Naive thymus-derived CD8-positive, alpha-beta T cell (primary cell): ENCODE measurements around the gene RAD51B. TPM values are rescaled to one million over a fixed set of nuclear protein-coding genes. Genes with fewer than 3 reads are reported as not detected.
A peak's percentile ranks its signal among the peaks of the same experiment; 100 is the strongest.

Source experiments
- ATAC-seq, 2 donors: fragments of 150-1000 bp; cut with Tn5 transposase in 1 of 2; sonication (Bioruptor Pico), chemical (Tn5 transposase) in 1 of 2; 1 replicate in 1 of 2; 2 replicates in 1 of 2; pipeline ENCODE4 v1.10.0; 2021; ENCODE audit warnings: mild to moderate bottlenecking in 2 of 2, moderate library complexity in 2 of 2
- POLR2A ChIA-PET: fragments of 350-600 bp; sonication (Branson Sonifier 250); formaldehyde crosslinking; loops from one replicate; lab custom pipeline; 2021; ENCODE audit warnings: antibody characterized with exemption; lab: Charles Lee
- DNase-seq, 10 donors: peaks; one replicate each; pipeline versions ENCODE4 v3.0.0 to v3.0.0-alpha.2; 2020 to 2022
- H3K27ac Mint-ChIP-seq, 10 donors: one replicate each; pipeline ENCODE4 v1.8.0; 2020 to 2022; ENCODE audit warnings: mild to moderate bottlenecking in 10 of 10, mixed read lengths in 10 of 10, moderate library complexity in 4 of 10, inconsistent platforms in 1 of 10
- H3K27me3 Mint-ChIP-seq, 5 donors: one replicate each; pipeline ENCODE4 v1.8.0; 2021 to 2022; ENCODE audit warnings: mixed read lengths in 5 of 5
- H3K36me3 Mint-ChIP-seq, 3 donors: one replicate each; pipeline ENCODE4 v1.8.0; 2020 to 2022; ENCODE audit warnings: mixed read lengths in 3 of 3, mild to moderate bottlenecking in 2 of 3, inconsistent platforms in 1 of 3
- H3K4me1 Mint-ChIP-seq, 4 donors: one replicate each; pipeline ENCODE4 v1.8.0; 2021 to 2022; ENCODE audit warnings: mixed read lengths in 4 of 4
- H3K4me3 Mint-ChIP-seq, 10 donors: one replicate each; pipeline ENCODE4 v1.8.0; 2020 to 2022; ENCODE audit warnings: mild to moderate bottlenecking in 10 of 10, mixed read lengths in 10 of 10, moderate library complexity in 6 of 10, inconsistent platforms in 1 of 10
- H3K9me3 Mint-ChIP-seq, 9 donors: one replicate each; pipeline ENCODE4 v1.8.0; 2020 to 2022; ENCODE audit warnings: mixed read lengths in 9 of 9, mild to moderate bottlenecking in 3 of 9, inconsistent platforms in 1 of 9, moderate library complexity in 1 of 9
- polyA plus RNA-seq, 3 donors: library from polyadenylated mRNA; unstranded; fragments of 300-500 nt; fragmentation: Illumina TruSeq; gene quantifications; one replicate each; pipeline ENCODE4 v1.2.3, GENCODE V29; 2021
- total RNA-seq, 8 experiments: library from RNA in 2 of 8; stranded (reverse) in 2 of 8; gene quantifications; one replicate each; pipeline ENCODE4 v1.2.3 and lab custom pipeline; 2021 to 2026

Gene RAD51B
- total and polyA plus RNA-seq, 5 experiments from 2014 or later: 15.1 to 30.0 (median 26.4) TPM

- H3K27ac Mint-ChIP-seq: peak overlapping the region in 5 of 10 donors; percentile 7 to 89 (median 60)
Observed at GRCh38 chr14:68704736-68705720, 885.4 kb downstream of the RAD51B start.

GRCh38 chr14:68705741-68706283 lies 886.2 kb downstream of the RAD51B start:
- Mint-ChIP-seq H3K4me1 (peaks cover 0 to 6% (median 3%) of the 10 kb centered on the region in 4 donors), H3K9me3 (peaks cover 0 to 4% (median 0%) of the 10 kb centered on the region in 9 donors), H3K4me3 (no peak overlapping the region), H3K27me3 (no peaks in the 10 kb centered on the region), H3K36me3 (peaks cover 0 to 6% (median 0%) of the 10 kb centered on the region in 3 donors), H3K27ac (peak overlapping the region in 1 of 10 donors; percentile 48)
- DNase-seq (peak in 1 of 10 donors; percentile 28), ATAC-seq (no peak)
- POLR2A ChIA-PET: no interaction called here

More at GRCh38 chr14:68704736-68705720, 885.4 kb downstream of the RAD51B start:
- peaks cover 0 to 8% (median 0%) of the 10 kb centered on the region in 3 donors for H3K36me3 Mint-ChIP-seq
- POLR2A ChIA-PET: no interaction called here
- H3K27me3 Mint-ChIP-seq: no peaks in the 10 kb centered on the region
- peaks cover 0 to 6% (median 0%) of the 10 kb centered on the region in 4 donors for H3K4me1 Mint-ChIP-seq
- peaks cover 0 to 6% (median 0%) of the 10 kb centered on the region in 9 donors for H3K9me3 Mint-ChIP-seq
- no peak for DNase-seq
- no peak overlapping the region for H3K4me3 Mint-ChIP-seq
- no peak for ATAC-seq

GRCh38 chr14:68707482-68707881 lies 887.9 kb downstream of the RAD51B start:
- ATAC-seq: no peak
- Mint-ChIP-seq H3K27me3 (no peaks in the 10 kb centered on the region), H3K9me3 (no peaks in the 10 kb centered on the region), H3K27ac (peak overlapping the region in 1 of 10 donors; percentile 84), H3K36me3 (no peaks in the 10 kb centered on the region), H3K4me3 (no peak overlapping the region), H3K4me1 (peaks cover 16 to 21% (median 18%) of the 10 kb centered on the region in 4 donors)
- no peak for DNase-seq
- POLR2A ChIA-PET: no interaction called here

- POLR2A ChIA-PET: interaction anchor here (1.5 kb wide), 1 partner anchor 26 kb away, joined by 4 read pairs; no protein-coding TSS in a partner anchor
- no peaks in the 10 kb centered on the region for H3K27me3 Mint-ChIP-seq
- no peak for DNase-seq
- no peaks in the 10 kb centered on the region for H3K9me3 Mint-ChIP-seq
- H3K4me3 Mint-ChIP-seq: no peak overlapping the region
- ATAC-seq: no peak
- H3K27ac Mint-ChIP-seq: peak overlapping the region in 1 of 10 donors; percentile 16
- H3K36me3 Mint-ChIP-seq: no peaks in the 10 kb centered on the region
- peaks cover 25 to 29% (median 26%) of the 10 kb centered on the region in 4 donors for H3K4me1 Mint-ChIP-seq
Observed at GRCh38 chr14:68708343-68708742, 888.8 kb downstream of the RAD51B start.

GRCh38 chr14:68709007-68709406 lies 889.4 kb downstream of the RAD51B start:
- ATAC-seq (no peak), DNase-seq (no peak)
- Mint-ChIP-seq H3K4me1 (peaks cover 28 to 35% (median 29%) of the 10 kb centered on the region in 4 donors), H3K27ac (no peak overlapping the region), H3K9me3 (no peaks in the 10 kb centered on the region), H3K36me3 (no peaks in the 10 kb centered on the region), H3K4me3 (no peak overlapping the region), H3K27me3 (no peaks in the 10 kb centered on the region)
- POLR2A ChIA-PET: interaction anchor here (1.5 kb wide), 1 partner anchor 26 kb away, joined by 4 read pairs; no protein-coding TSS in a partner anchor

GRCh38 chr14:68710776-68711175 lies 891.2 kb downstream of the RAD51B start:
- Mint-ChIP-seq H3K9me3 (no peaks in the 10 kb centered on the region), H3K27me3 (no peaks in the 10 kb centered on the region), H3K36me3 (no peaks in the 10 kb centered on the region), H3K4me1 (peaks cover 30 to 46% (median 34%) of the 10 kb centered on the region in 4 donors), H3K27ac (peak overlapping the region in 3 of 10 donors; percentile 44 to 80 (median 44)), H3K4me3 (no peak overlapping the region)
- DNase-seq: no peak
- ATAC-seq: no peak
- POLR2A ChIA-PET: no interaction called here

GRCh38 chr14:68711561-68712309 lies 892.2 kb downstream of the RAD51B start:
- Mint-ChIP-seq H3K27me3 (no peaks in the 10 kb centered on the region), H3K4me1 (peaks cover 30 to 48% (median 34%) of the 10 kb centered on the region in 4 donors), H3K36me3 (no peaks in the 10 kb centered on the region), H3K4me3 (peak overlapping the region in 8 of 10 donors; percentile 2 to 33 (median 27)), H3K27ac (peak overlapping the region in 9 of 10 donors; percentile 44 to 87 (median 78)), H3K9me3 (no peaks in the 10 kb centered on the region)
- POLR2A ChIA-PET: interaction anchor here (0.8 to 1.1 kb wide), 3 partner anchors 9 to 84 kb away, joined by 3 to 4 read pairs (median 4); no protein-coding TSS in a partner anchor
- ATAC-seq: peak; percentile 39 to 56
- peak in 2 of 10 donors; percentile 9 to 12 for DNase-seq

- DNase-seq (no peak), ATAC-seq (no peak)
- Mint-ChIP-seq H3K9me3 (no peaks in the 10 kb centered on the region), H3K27ac (peak overlapping the region in 9 of 10 donors; percentile 8 to 88 (median 77)), H3K4me1 (peaks cover 30 to 48% (median 35%) of the 10 kb centered on the region in 4 donors), H3K27me3 (no peaks in the 10 kb centered on the region), H3K36me3 (no peaks in the 10 kb centered on the region), H3K4me3 (peak overlapping the region in 1 of 10 donors; percentile 38)
- POLR2A ChIA-PET: no interaction called here
Observed at GRCh38 chr14:68712703-68713370, 893.3 kb downstream of the RAD51B start.

GRCh38 chr14:68713782-68714181 lies 894.2 kb downstream of the RAD51B start:
- Mint-ChIP-seq H3K27me3 (no peaks in the 10 kb centered on the region), H3K27ac (peak overlapping the region in 4 of 10 donors; percentile 10 to 80 (median 26)), H3K36me3 (no peaks in the 10 kb centered on the region), H3K4me1 (peaks cover 30 to 48% (median 35%) of the 10 kb centered on the region in 4 donors), H3K9me3 (no peaks in the 10 kb centered on the region), H3K4me3 (no peak overlapping the region)
- POLR2A ChIA-PET: no interaction called here
- no peak for DNase-seq
- ATAC-seq: no peak

- DNase-seq (no peak), ATAC-seq (no peak)
- POLR2A ChIA-PET: no interaction called here
- Mint-ChIP-seq H3K4me3 (no peak overlapping the region), H3K36me3 (no peaks in the 10 kb centered on the region), H3K27me3 (no peaks in the 10 kb centered on the region), H3K27ac (peak overlapping the region in 2 of 10 donors; percentile 16 to 24), H3K9me3 (peaks cover 0 to 11% (median 0%) of the 10 kb centered on the region in 9 donors), H3K4me1 (peaks cover 34 to 60% (median 45%) of the 10 kb centered on the region in 4 donors)
Observed at GRCh38 chr14:68714991-68715924, 895.7 kb downstream of the RAD51B start.

- Mint-ChIP-seq H3K36me3 (no peaks in the 10 kb centered on the region), H3K4me3 (no peak overlapping the region), H3K9me3 (peaks cover 0 to 15% (median 0%) of the 10 kb centered on the region in 9 donors), H3K27me3 (no peaks in the 10 kb centered on the region), H3K4me1 (peaks cover 27 to 55% (median 38%) of the 10 kb centered on the region in 4 donors), H3K27ac (peak overlapping the region in 1 of 10 donors; percentile 38)
- POLR2A ChIA-PET: interaction anchor here (0.6 to 2.1 kb wide), 2 partner anchors 72 to 175 kb away, joined by 3 to 5 read pairs; no protein-coding TSS in a partner anchor
- DNase-seq (peak in 1 of 10 donors; percentile 15), ATAC-seq (no peak)
Observed at GRCh38 chr14:68716698-68717097, 897.1 kb downstream of the RAD51B start.
